H1 (cell line): ENCODE data around the gene CABP4. TPM values are rescaled to one million over a fixed set of nuclear protein-coding genes. Genes with fewer than 3 reads are reported as not detected.
A peak's percentile ranks its signal among the peaks of the same experiment; 100 is the strongest.

Experiments used
- CTCF ChIA-PET: fragments of 300-600 bp; sonication (Branson Sonifier 250); formaldehyde crosslinking; loops from one replicate; lab custom pipeline; 2021; ENCODE audit not compliant: partially characterized antibody; lab: Charles Lee
- POLR2A ChIA-PET: fragments of 300-600 bp; sonication (Branson Sonifier 250); formaldehyde crosslinking; loops from one replicate; lab custom pipeline; 2021; ENCODE audit warnings: inconsistent platforms; ENCODE audit not compliant: partially characterized antibody; lab: Charles Lee
- DNase-seq, 2 experiments: peaks; one replicate each; pipeline versions ENCODE4 v3.0.0 to v3.0.0-alpha.2; 2010 to 2022; ENCODE audit warnings: low spot score in 2 of 2, low read depth in 1 of 2, mixed read lengths in 1 of 2
- FAIRE-seq: peaks from 2 replicates; lab custom pipeline; 2011; peaks lifted over from hg19 to GRCh38; lab: Jason Lieb, UNC
- H2AFZ ChIP-seq: 2 replicates; pipeline ENCODE4 v1.8.1; 2012; ENCODE audit warnings: low read length, inconsistent platforms
- H2AK5ac ChIP-seq: 2 replicates; pipeline ENCODE4 v1.6.1; 2013; ENCODE audit warnings: low read depth, low read length
- H2BK120ac ChIP-seq: replicated peaks from 2 replicates; pipeline ENCODE3; 2013; ENCODE audit warnings: low read depth, low read length, inconsistent platforms
- H2BK12ac ChIP-seq: 2 replicates; pipeline ENCODE4 v1.6.1; 2013; ENCODE audit warnings: low read depth, low read length
- H2BK15ac ChIP-seq: 2 replicates; pipeline ENCODE4 v1.6.1; 2013; ENCODE audit warnings: low read length
- H2BK20ac ChIP-seq: 2 replicates; pipeline ENCODE4 v1.6.1; 2013; ENCODE audit warnings: low read length
- H2BK5ac ChIP-seq: 2 replicates; pipeline ENCODE4 v1.6.1; 2013; ENCODE audit warnings: low read depth, low read length
- H3K14ac ChIP-seq: 2 replicates; pipeline ENCODE4 v1.6.1; 2013; ENCODE audit warnings: inconsistent platforms; ENCODE audit not compliant: insufficient read length
- H3K18ac ChIP-seq: 2 replicates; pipeline ENCODE4 v1.6.1; 2013; ENCODE audit warnings: low read length; ENCODE audit errors: extremely low read depth
- H3K23ac ChIP-seq: 2 replicates; pipeline ENCODE4 v1.6.1; 2013; ENCODE audit warnings: inconsistent platforms; ENCODE audit not compliant: insufficient read length
- H3K23me2 ChIP-seq: 2 replicates; pipeline ENCODE4 v1.6.1; 2013; ENCODE audit warnings: low read depth, low read length
- H3K27ac ChIP-seq: 2 replicates; pipeline ENCODE4 v1.6.1; 2011; ENCODE audit warnings: low read depth, low read length, inconsistent platforms
- H3K27me3 ChIP-seq, 4 experiments: replicated peaks in 1 of 4; 1 replicate in 1 of 4; 2 replicates in 3 of 4; pipeline versions ENCODE4 v1.6.1 to v1.8.1; 2011 to 2013; ENCODE audit warnings: low read length in 3 of 4, mild to moderate bottlenecking in 3 of 4, inconsistent platforms in 2 of 4, mixed read lengths in 2 of 4, moderate library complexity in 1 of 4; ENCODE audit not compliant: control insufficient read depth in 3 of 4, insufficient read depth in 3 of 4; ENCODE audit errors: extremely low read depth in 1 of 4
- H3K36me3 ChIP-seq, 4 experiments: 2 replicates each; pipeline versions ENCODE4 v1.6.1 to v1.8.1; 2011 to 2013; ENCODE audit warnings: mild to moderate bottlenecking in 4 of 4, low read length in 3 of 4, moderate library complexity in 2 of 4, control low read depth in 1 of 4, inconsistent platforms in 1 of 4; ENCODE audit not compliant: insufficient read depth in 4 of 4, control insufficient read depth in 2 of 4
- H3K4ac ChIP-seq: replicated peaks from 2 replicates; pipeline ENCODE3; 2013; ENCODE audit warnings: low read length, low read depth, mixed read lengths, inconsistent platforms; ENCODE audit not compliant: insufficient read length
- H3K4me1 ChIP-seq, 4 experiments: replicated peaks in 1 of 4; 1 replicate in 1 of 4; 2 replicates in 3 of 4; pipeline versions ENCODE4 v1.6.1 to v1.8.1; 2011 to 2013; ENCODE audit warnings: low read length in 3 of 4, inconsistent platforms in 2 of 4, mixed read lengths in 1 of 4; ENCODE audit not compliant: insufficient read depth in 4 of 4, control insufficient read depth in 3 of 4
- H3K4me2 ChIP-seq, 2 experiments: 2 replicates each; pipeline versions ENCODE4 v1.6.1 to v1.8.1; 2011 to 2013; ENCODE audit warnings: low read depth in 2 of 2, low read length in 2 of 2, control low read depth in 1 of 2, inconsistent platforms in 1 of 2, mild to moderate bottlenecking in 1 of 2; ENCODE audit not compliant: insufficient read depth in 1 of 2
- H3K4me3 ChIP-seq, 4 experiments: fragments of 200-600, 300-600 bp in 1 of 4; sonication (generic), shearing (Covaris generic), sonication (Bioruptor Twin) in 1 of 4; 2 replicates each; pipeline versions ENCODE4 v1.5.1 to v1.8.1; 2011 to 2016; ENCODE audit warnings: low read length in 4 of 4, low read depth in 3 of 4, control low read depth in 2 of 4, inconsistent platforms in 2 of 4, mild to moderate bottlenecking in 2 of 4, mixed read lengths in 1 of 4, moderate library complexity in 1 of 4; ENCODE audit not compliant: insufficient read depth in 2 of 4; ENCODE audit errors: extremely low read depth in 1 of 4
- H3K56ac ChIP-seq: replicated peaks from 2 replicates; pipeline ENCODE3; 2013; ENCODE audit warnings: low read depth, mild to moderate bottlenecking, mixed read lengths, low read length, inconsistent platforms; ENCODE audit not compliant: insufficient read length
- H3K79me1 ChIP-seq: 2 replicates; pipeline ENCODE4 v1.6.1; 2013; ENCODE audit warnings: low read depth, low read length, control low read depth
- H3K79me2 ChIP-seq, 2 experiments: 2 replicates each; pipeline versions ENCODE4 v1.6.1 to v1.8.1; 2012 to 2013; ENCODE audit warnings: low read length in 2 of 2, mild to moderate bottlenecking in 2 of 2, inconsistent platforms in 1 of 2; ENCODE audit not compliant: insufficient read depth in 2 of 2, control insufficient read depth in 1 of 2
- H3K9ac ChIP-seq, 4 experiments: replicated peaks in 1 of 4; 1 replicate in 1 of 4; 2 replicates in 3 of 4; pipeline versions ENCODE4 v1.6.1 to v1.8.1; 2011 to 2013; ENCODE audit warnings: low read depth in 3 of 4, low read length in 3 of 4, control low read depth in 2 of 4, mild to moderate bottlenecking in 2 of 4, moderate library complexity in 2 of 4, inconsistent platforms in 1 of 4; ENCODE audit errors: extremely low read depth in 1 of 4
- H3K9me3 ChIP-seq, 2 experiments: 2 replicates each; pipeline versions ENCODE4 v1.6.1 to v1.8.1; 2012 to 2013; ENCODE audit warnings: mild to moderate bottlenecking in 2 of 2, moderate library complexity in 2 of 2, control low read depth in 1 of 2, inconsistent platforms in 1 of 2, low read depth in 1 of 2, low read length in 1 of 2, mixed read lengths in 1 of 2; ENCODE audit not compliant: insufficient read depth in 2 of 2
- H4K20me1 ChIP-seq, 2 experiments: replicated peaks in 1 of 2; 2 replicates each; pipeline versions ENCODE3 to v1.8.1; 2011 to 2013; ENCODE audit warnings: inconsistent platforms in 2 of 2, low read length in 2 of 2, mild to moderate bottlenecking in 1 of 2; ENCODE audit not compliant: insufficient read depth in 2 of 2, control insufficient read depth in 1 of 2
- H4K5ac ChIP-seq: 2 replicates; pipeline ENCODE4 v1.6.1; 2013; ENCODE audit warnings: low read length, low read depth, mixed read lengths, inconsistent platforms; ENCODE audit not compliant: insufficient read length
- H4K8ac ChIP-seq: 2 replicates; pipeline ENCODE4 v1.8.0; 2013; ENCODE audit warnings: mild to moderate bottlenecking, moderate library complexity, low read length, inconsistent platforms; ENCODE audit not compliant: insufficient read depth; ENCODE audit errors: extremely low read depth
- H4K91ac ChIP-seq: replicated peaks from 2 replicates; pipeline ENCODE3; 2013; ENCODE audit warnings: low read length, mixed read lengths, inconsistent platforms; ENCODE audit not compliant: insufficient read length
- KDM1A ChIP-seq: fragments of 200-600, 300-600 bp; sonication (generic); IDR thresholded peaks from 2 replicates; pipeline ENCODE4 v1.7.1; 2016; ENCODE audit warnings: mild to moderate bottlenecking, low read length, borderline replicate concordance
- POLR2A ChIP-seq, 2 experiments: IDR thresholded peaks; 1 replicate in 1 of 2; 2 replicates in 1 of 2; pipeline ENCODE4 v1.6.1; 2011; ENCODE audit warnings: low read depth in 2 of 2, low read length in 2 of 2, mild to moderate bottlenecking in 2 of 2; ENCODE audit errors: control extremely low read depth in 1 of 2
- WGBS, 2 experiments: shearing (Covaris generic) in 1 of 2; methylation state at CpG; one replicate each; pipeline versions ENCODE4 v1.1.6 to v1.1.7; 2013 to 2015; ENCODE audit warnings: low lambda C conversion rate in 2 of 2, mixed read lengths in 2 of 2, inconsistent platforms in 1 of 2, low coverage in 1 of 2, missing lambda C conversion rate in 1 of 2; ENCODE audit not compliant: insufficient replicate concordance in 2 of 2, insufficient coverage in 1 of 2, insufficient read length in 1 of 2; ENCODE audit errors: extremely low coverage in 1 of 2, missing lambda C conversion rate in 1 of 2; 5-methylcytosine and 5-hydroxymethylcytosine counted together
- polyA plus RNA-seq, 7 experiments: library from polyadenylated mRNA; depleted of rRNA in 3 of 7; stranded (reverse) in 5 of 7; unstranded in 2 of 7; fragments of >200 nt in 5 of 7; fragments of 200-250 nt in 2 of 7; gene quantifications; 1 replicate in 5 of 7; 2 replicates in 1 of 7; 4 replicates in 1 of 7; pipeline versions ENCODE4 v1.2.1 to v1.2.3, GENCODE V29; 2011 to 2013; ENCODE audit warnings: missing spikeins in 2 of 7, mixed read lengths in 2 of 7
- total RNA-seq: library from RNA; stranded (reverse); fragmentation: NEBNext Ultra II Directional; extraction: Animal tissue kit (Norgen Biotek cat#: 25700); gene quantifications from 2 replicates; pipeline ENCODE4 v1.2.1, GENCODE V29; 2021

The CABP4 gene
- total and polyA plus RNA-seq, 2 of the 8 experiments (the other 6 are each of a cell fraction or from before 2014, with no cell fraction given), result not detected

GRCh38 chr11:67492069-67492727 is 37.0 kb downstream of the CABP4 start:
- no peaks in the 10 kb centered on the region for H3K79me2 ChIP-seq
- no peak overlapping the region for H4K5ac ChIP-seq
- no peak overlapping the region for H3K14ac ChIP-seq
- H4K8ac ChIP-seq, result no peak overlapping the region; the same call in 1 of the 2 replicates
- H3K23me2 ChIP-seq, result no peaks in the 10 kb centered on the region
- no peak overlapping the region for H3K4ac ChIP-seq
- H2AFZ ChIP-seq, result no peak overlapping the region
- H2BK20ac ChIP-seq, result no peak overlapping the region
- ChIA-PET POLR2A (interaction anchor here (1.0 to 1.8 kb wide), 8 partner anchors 21 to 91 kb away, joined by 3 to 5 read pairs (median 3); partner anchors contain the start of gene TBC1D10C), CTCF (interaction anchor here (0.8 to 1.6 kb wide), 8 partner anchors 10 to 123 kb away, joined by 3 to 4 read pairs (median 3); partner anchors contain the start of gene PITPNM1)
- no peaks in the 10 kb centered on the region for H3K79me1 ChIP-seq
- H4K20me1 ChIP-seq, result peaks cover 0 to 14% of the 10 kb centered on the region in 2 experiments
- H2AK5ac ChIP-seq, result no peak overlapping the region
- no peak overlapping the region for H3K4me3 ChIP-seq
- no peak overlapping the region for H3K18ac ChIP-seq
- no peak overlapping the region for H3K56ac ChIP-seq
- no peak overlapping the region for H2BK15ac ChIP-seq
- H3K27me3 ChIP-seq, result no peaks in the 10 kb centered on the region
- no peak overlapping the region for H2BK120ac ChIP-seq
- H2BK12ac ChIP-seq, result no peak overlapping the region
- FAIRE-seq (no peak), DNase-seq (no peak)
- peaks cover 0 to 10% (median 0%) of the 10 kb centered on the region in 4 experiments; a peak in 2 of 7 replicates for H3K4me1 ChIP-seq
- no peak overlapping the region for H4K91ac ChIP-seq
- H3K27ac ChIP-seq, result no peak overlapping the region
- no peak overlapping the region for H2BK5ac ChIP-seq
- TF ChIP-seq POLR2A (IDR thresholded peaks at IDR 0.05; ENCODE audit: control extremely low read depth in 1 of 2, low read depth in 2 of 2, low read length in 2 of 2) (no peak), KDM1A (peak; percentile 38; the same call in 1 of the 2 replicates)
- no peak overlapping the region for H3K9ac ChIP-seq
- H3K36me3 ChIP-seq, result peaks cover 2 to 22% (median 14%) of the 10 kb centered on the region in 4 experiments; a peak in 6 of 8 replicates
- no peaks in the 10 kb centered on the region for H3K9me3 ChIP-seq
- 95% methylated on average over 19 of the region's 19 CpGs; no CpG with 5 or more reads in 1 of the 2 experiments for WGBS, 2 experiments
- H3K4me2 ChIP-seq, result no peak overlapping the region
- H3K23ac ChIP-seq, result no peak overlapping the region
